H1 (cell line): Measurements from ENCODE around the gene WASL. TPM values are rescaled to one million over a fixed set of nuclear protein-coding genes. Genes with fewer than 3 reads are reported as not detected.

Source experiments
- CBX8 ChIP-seq: fragments of 300-800, 300-1000 bp; sonication (generic); IDR thresholded peaks from 2 replicates; pipeline ENCODE4 v1.7.1; 2016; ENCODE audit warnings: low read depth, low read length, borderline replicate concordance
- CREB1 ChIP-seq: IDR thresholded peaks from 2 replicates; pipeline ENCODE4 v1.6.1; 2012; ENCODE audit warnings: inconsistent platforms
- CTBP2 ChIP-seq: IDR thresholded peaks from 2 replicates; pipeline ENCODE4 v1.7.0; 2011; ENCODE audit warnings: borderline replicate concordance, mild to moderate bottlenecking, moderate library complexity, mixed read lengths, low read length; ENCODE audit not compliant: insufficient read depth, insufficient read length
- JUN ChIP-seq: IDR thresholded peaks from 2 replicates; pipeline ENCODE4 v1.6.1; 2011; ENCODE audit warnings: low read depth, mild to moderate bottlenecking, improper control_type of control experiment, low read length
- JUND ChIP-seq: IDR thresholded peaks from 2 replicates; pipeline ENCODE4 v1.6.1; 2011; ENCODE audit warnings: mild to moderate bottlenecking, improper control_type of control experiment, low read length
- PHF8 ChIP-seq: fragments of 200-600 bp; sonication (generic); conservative IDR thresholded peaks from 2 replicates; pipeline ENCODE4 v1.7.1; 2012; ENCODE audit warnings: low read depth, mild to moderate bottlenecking, inconsistent platforms, low read length, moderate library complexity
- TBP ChIP-seq: IDR thresholded peaks from 2 replicates; pipeline ENCODE4 v1.6.1; 2011; ENCODE audit warnings: low read depth, low read length, improper control_type of control experiment
- polyA plus RNA-seq, 7 experiments: library from polyadenylated mRNA; depleted of rRNA in 3 of 7; stranded (reverse) in 5 of 7; unstranded in 2 of 7; fragments of >200 nt in 5 of 7; fragments of 200-250 nt in 2 of 7; gene quantifications; 1 replicate in 5 of 7; 2 replicates in 1 of 7; 4 replicates in 1 of 7; pipeline versions ENCODE4 v1.2.1 to v1.2.3, GENCODE V29; 2011 to 2013; ENCODE audit warnings: missing spikeins in 2 of 7, mixed read lengths in 2 of 7
- total RNA-seq: library from RNA; stranded (reverse); fragmentation: NEBNext Ultra II Directional; extraction: Animal tissue kit (Norgen Biotek cat#: 25700); gene quantifications from 2 replicates; pipeline ENCODE4 v1.2.1, GENCODE V29; 2021
- TF ChIP-seq, protein P1 (sequence below), 3 experiments: IDR thresholded peaks; 1 replicate in 2 of 3; 2 replicates in 1 of 3; pipeline versions ENCODE4 v1.5.1 to v1.6.1; 2011; ENCODE audit warnings: low read length in 3 of 3, mild to moderate bottlenecking in 3 of 3, inconsistent platforms in 2 of 3, low read depth in 1 of 3, moderate library complexity in 1 of 3; ENCODE audit not compliant: insufficient read depth in 1 of 3; ENCODE audit errors: control extremely low read depth in 1 of 3

WASL gene
- total and polyA plus RNA-seq, 2 of the 8 experiments (the other 6 are each of a cell fraction or from before 2014, with no cell fraction given): 7.7 to 38.9 TPM

GRCh38 chr7:123715198-123715597, 33.6 kb downstream of the WASL start (continued):
- TF ChIP-seq JUN (no peak), CTBP2 (no peak), TBP (no peak), CBX8 (no peak), PHF8 (no peak), CREB1 (no peak), JUND (no peak)
- TF ChIP-seq, protein P1, sequence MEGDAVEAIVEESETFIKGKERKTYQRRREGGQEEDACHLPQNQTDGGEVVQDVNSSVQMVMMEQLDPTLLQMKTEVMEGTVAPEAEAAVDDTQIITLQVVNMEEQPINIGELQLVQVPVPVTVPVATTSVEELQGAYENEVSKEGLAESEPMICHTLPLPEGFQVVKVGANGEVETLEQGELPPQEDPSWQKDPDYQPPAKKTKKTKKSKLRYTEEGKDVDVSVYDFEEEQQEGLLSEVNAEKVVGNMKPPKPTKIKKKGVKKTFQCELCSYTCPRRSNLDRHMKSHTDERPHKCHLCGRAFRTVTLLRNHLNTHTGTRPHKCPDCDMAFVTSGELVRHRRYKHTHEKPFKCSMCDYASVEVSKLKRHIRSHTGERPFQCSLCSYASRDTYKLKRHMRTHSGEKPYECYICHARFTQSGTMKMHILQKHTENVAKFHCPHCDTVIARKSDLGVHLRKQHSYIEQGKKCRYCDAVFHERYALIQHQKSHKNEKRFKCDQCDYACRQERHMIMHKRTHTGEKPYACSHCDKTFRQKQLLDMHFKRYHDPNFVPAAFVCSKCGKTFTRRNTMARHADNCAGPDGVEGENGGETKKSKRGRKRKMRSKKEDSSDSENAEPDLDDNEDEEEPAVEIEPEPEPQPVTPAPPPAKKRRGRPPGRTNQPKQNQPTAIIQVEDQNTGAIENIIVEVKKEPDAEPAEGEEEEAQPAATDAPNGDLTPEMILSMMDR (IDR thresholded peaks at IDR 0.05; ENCODE audit: control extremely low read depth in 1 of 3, insufficient read depth in 1 of 3, low read depth in 1 of 3, low read length in 3 of 3): no peak
